A549 (cell line): ENCODE results near the gene ESYT1. TPM values are rescaled to one million over a fixed set of nuclear protein-coding genes. Genes with fewer than 3 reads are reported as not detected.

ENCODE experiments used
- ATAC-seq, 2 experiments: fragments of 200-7000 bp in 1 of 2; fragments of >200 bp in 1 of 2; cut with Nextera tagmentation in 1 of 2; cut with Tn5 transposase in 1 of 2; 3 replicates each; pipeline versions ENCODE4 v1.8.0 to v1.9.1; 2018 to 2020; ENCODE audit warnings: mild to moderate bottlenecking in 1 of 2, moderate library complexity in 1 of 2
- CTCF ChIA-PET: fragments of 300-600 bp; sonication (Branson Sonifier 250); formaldehyde crosslinking; extraction: SDS; loops from one replicate; lab custom pipeline; 2021; ENCODE audit warnings: antibody characterized with exemption, inconsistent platforms; lab: Yijun Ruan, JAX
- POLR2A ChIA-PET: fragments of 350-600 bp; formaldehyde crosslinking; extraction: SDS; loops from one replicate; lab custom pipeline; 2021; ENCODE audit warnings: antibody characterized with exemption, inconsistent platforms; lab: Yijun Ruan, JAX
- DNase-seq, 2 experiments: peaks; one replicate each; pipeline versions ENCODE4 v3.0.0 to v3.0.0-alpha.2; 2011 to 2016; ENCODE audit warnings: low read depth in 1 of 2, low spot score in 1 of 2
- FAIRE-seq: peaks from 2 replicates; lab custom pipeline; 2011; peaks lifted over from hg19 to GRCh38; lab: Jason Lieb, UNC
- H3K27ac ChIP-seq, 2 experiments: fragments of >200 bp; sonication (Bioruptor Twin); formaldehyde crosslinking; 3 replicates each; pipeline ENCODE4 v1.5.1; 2016 to 2017
- H3K4me1 ChIP-seq: fragments of >200 bp; sonication (Bioruptor Twin); formaldehyde crosslinking; 3 replicates; pipeline ENCODE4 v1.6.1; 2016
- H3K4me2 ChIP-seq: fragments of >200 bp; sonication (Bioruptor Twin); formaldehyde crosslinking; 3 replicates; pipeline ENCODE4 v1.6.1; 2016
- H3K4me3 ChIP-seq: fragments of >200 bp; sonication (Bioruptor Twin); formaldehyde crosslinking; 3 replicates; pipeline ENCODE4 v1.5.1; 2016
- H3K9me3 ChIP-seq: fragments of >200 bp; sonication (Bioruptor Twin); formaldehyde crosslinking; 3 replicates; pipeline ENCODE4 v1.6.1; 2016
- BHLHE40 ChIP-seq: IDR thresholded peaks from 2 replicates; pipeline ENCODE4 v1.6.1; 2012; ENCODE audit warnings: low read depth, low read length, inconsistent platforms
- CEBPB ChIP-seq, 2 experiments: fragments of >200 bp in 1 of 2; sonication (Bioruptor Twin) in 1 of 2; formaldehyde crosslinking in 1 of 2; IDR thresholded peaks; 2 replicates each; pipeline ENCODE4 v1.6.1; 2012 to 2016
- CTCF ChIP-seq: fragments of >200 bp; sonication (Bioruptor Twin); formaldehyde crosslinking; IDR thresholded peaks from 3 replicates; pipeline ENCODE4 v1.5.1; 2016
- EHMT2 ChIP-seq: fragments of 200-600 bp; sonication (generic); IDR thresholded peaks from 2 replicates; pipeline ENCODE4 v1.6.1; 2016; ENCODE audit warnings: antibody characterized with exemption, low read depth, mild to moderate bottlenecking, moderate library complexity
- ESRRA ChIP-seq: fragments of 150-350 bp; IDR thresholded peaks from 2 replicates; pipeline ENCODE4 v1.6.1; 2014; ENCODE audit warnings: mild to moderate bottlenecking, low read length, borderline replicate concordance
- FOXS1 ChIP-seq: fragments of 250-450 bp; sonication (Bioruptor Pico); IDR thresholded peaks from 2 replicates; pipeline ENCODE4 v1.5.0; 2020; ENCODE audit warnings: mild to moderate bottlenecking, moderate library complexity
- HEYL ChIP-seq: fragments of 250-450 bp; sonication (Bioruptor Pico); IDR thresholded peaks from 2 replicates; pipeline ENCODE4 v1.8.0; 2021; ENCODE audit warnings: mild to moderate bottlenecking, moderate library complexity
- HMGXB4 ChIP-seq: fragments of 250-450 bp; sonication (Bioruptor Pico); IDR thresholded peaks from 2 replicates; pipeline ENCODE4 v1.5.0; 2021; ENCODE audit warnings: mild to moderate bottlenecking, moderate library complexity, borderline replicate concordance
- JUNB ChIP-seq: fragments of >200 bp; sonication (Bioruptor Twin); formaldehyde crosslinking; IDR thresholded peaks from 2 replicates; pipeline ENCODE4 v1.6.1; 2016
- KDM1A ChIP-seq: fragments of 200-600 bp; sonication (generic); IDR thresholded peaks from 2 replicates; pipeline ENCODE4 v1.6.1; 2016; ENCODE audit warnings: low read depth, mild to moderate bottlenecking
- MAFK ChIP-seq: fragments of 450-650 bp; IDR thresholded peaks from 2 replicates; pipeline ENCODE4 v1.6.1; 2014; ENCODE audit not compliant: partially characterized antibody
- MAX ChIP-seq: IDR thresholded peaks from 2 replicates; pipeline ENCODE4 v1.6.1; 2012
- MAZ ChIP-seq: fragments of 150-350 bp; IDR thresholded peaks from 2 replicates; pipeline ENCODE4 v1.6.1; 2014; ENCODE audit warnings: antibody characterized with exemption, low read depth, low read length, borderline replicate concordance
- MYC ChIP-seq: IDR thresholded peaks from 2 replicates; pipeline ENCODE4 v1.6.1; 2012; ENCODE audit warnings: mild to moderate bottlenecking, inconsistent platforms, low read length, improper control_type of control experiment, borderline replicate concordance
- POLR2A ChIP-seq: IDR thresholded peaks from 2 replicates; pipeline ENCODE4 v1.6.1; 2012; ENCODE audit warnings: mild to moderate bottlenecking, low read length
- POLR2AphosphoS2 ChIP-seq: conservative IDR thresholded peaks from 2 replicates; pipeline ENCODE4 v1.6.1; 2012; ENCODE audit warnings: low read length, improper control_type of control experiment, inconsistent platforms
- RARB ChIP-seq: fragments of 250-450 bp; sonication (Bioruptor Pico); IDR thresholded peaks from 2 replicates; pipeline ENCODE4 v1.8.0; 2021; ENCODE audit warnings: mild to moderate bottlenecking, moderate library complexity
- SMC3 ChIP-seq: fragments of >200 bp; sonication (Bioruptor Twin); formaldehyde crosslinking; IDR thresholded peaks from 3 replicates; pipeline ENCODE4 v1.6.1; 2018; ENCODE audit warnings: inconsistent platforms
- ZFP36 ChIP-seq: fragments of 450-650 bp; IDR thresholded peaks from 2 replicates; pipeline ENCODE4 v1.6.1; 2014; ENCODE audit warnings: borderline replicate concordance; ENCODE audit not compliant: partially characterized antibody
- ZNF302 ChIP-seq: fragments of 250-450 bp; sonication (Bioruptor Pico); IDR thresholded peaks from 2 replicates; pipeline ENCODE4 v1.9.0; 2021; ENCODE audit warnings: inconsistent platforms, mild to moderate bottlenecking, moderate library complexity
- ZSCAN20 ChIP-seq: fragments of 250-450 bp; sonication (Bioruptor Pico); IDR thresholded peaks from 2 replicates; pipeline ENCODE4 v1.8.0; 2022; ENCODE audit warnings: mild to moderate bottlenecking, moderate library complexity
- WGBS: methylation state at CpG from one replicate; pipeline ENCODE4 v1.1.6; 2017; ENCODE audit errors: missing lambda C conversion rate; 5-methylcytosine and 5-hydroxymethylcytosine counted together
- polyA plus RNA-seq, 4 experiments: library from polyadenylated mRNA; depleted of rRNA in 3 of 4; stranded (reverse); fragments of >200 nt; fragmentation: RNase III in 1 of 4; extraction: RNeasy Plus Mini Kit Qiagen cat#74134 plus additional on column Dnase treatment in 1 of 4; gene quantifications; 2 replicates in 3 of 4; 3 replicates in 1 of 4; pipeline ENCODE4 v1.2.3, GENCODE V29; 2011 to 2017
- TF ChIP-seq, protein P1 (sequence below): IDR thresholded peaks from 2 replicates; pipeline ENCODE4 v1.6.1; 2012; ENCODE audit warnings: low read depth, borderline replicate concordance
- TF ChIP-seq, protein P2 (sequence below): fragments of 200-600 bp; sonication (generic); IDR thresholded peaks from 2 replicates; pipeline ENCODE4 v1.6.1; 2016; ENCODE audit warnings: antibody characterized with exemption, mild to moderate bottlenecking, moderate library complexity

ESYT1 gene
- polyA plus RNA-seq, 2 of the 4 experiments (the other 2 are of a cell fraction): 54.2 to 72.4 TPM

DNA sequence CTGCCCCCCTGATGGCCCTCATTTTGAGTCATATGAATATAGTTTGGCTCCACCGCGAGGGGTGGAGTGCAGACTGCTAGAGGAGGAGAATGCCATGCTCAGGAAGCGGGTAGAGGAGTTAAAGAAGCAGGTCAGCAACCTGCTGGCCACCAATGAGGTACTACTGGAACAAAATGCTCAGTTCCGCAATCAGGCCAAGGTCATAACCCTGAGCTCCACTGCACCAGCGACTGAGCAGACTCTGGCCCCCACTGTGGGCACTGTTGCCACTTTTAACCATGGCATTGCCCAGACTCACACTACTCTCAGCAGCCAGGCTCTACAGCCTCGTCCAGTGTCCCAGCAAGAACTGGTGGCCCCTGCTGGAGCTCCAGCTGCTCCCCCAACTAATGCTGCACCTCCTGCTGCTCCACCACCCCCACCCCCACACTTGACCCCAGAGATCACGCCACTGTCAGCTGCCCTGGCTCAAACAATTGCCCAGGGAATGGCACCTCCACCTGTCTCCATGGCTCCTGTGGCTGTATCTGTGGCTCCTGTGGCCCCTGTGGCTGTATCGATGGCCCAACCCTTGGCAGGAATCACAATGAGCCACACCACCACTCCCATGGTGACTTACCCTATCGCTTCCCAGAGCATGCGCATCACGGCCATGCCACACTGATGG lies 6.7 kb upstream of the ESYT1 start:
- Histone ChIP-seq H3K9me3 (no peaks in the 10 kb centered on the region), H3K4me1 (peaks cover 21% of the 10 kb centered on the region), H3K4me3 (no peak overlapping the region), H3K27ac (no peak overlapping the region), H3K4me2 (no peak overlapping the region)
- no peak for FAIRE-seq
- ATAC-seq: no peak
- WGBS: 90% methylated on average over 11 of the region's 11 CpGs
- DNase-seq: no peak
- ChIA-PET CTCF (interaction anchor here (1.0 to 15.7 kb wide), 9 partner anchors 15 to 137 kb away, joined by 3 to 204 read pairs (median 4); partner anchors contain the start of genes ANKRD52, ERBB3, PA2G4 and RNF41), POLR2A (interaction anchor here (4.2 kb wide), 1 partner anchor 68 kb away, joined by 36 read pairs; the partner anchor contains the start of gene SMARCC2)
- TF ChIP-seq CEBPB (IDR thresholded peaks at IDR 0.05) (no peak), ZNF302 (CRISPR knock-in tag) (no peak), POLR2A (no peak), MAX (no peak), POLR2AphosphoS2 (no peak), MYC (no peak), MAZ (no peak), EHMT2 (no peak), JUNB (no peak), FOXS1 (CRISPR knock-in tag) (no peak), SMC3 (no peak), HEYL (CRISPR knock-in tag) (no peak), ZFP36 (no peak), CTCF (no peak), ESRRA (no peak), ZSCAN20 (CRISPR knock-in tag) (no peak)
- TF ChIP-seq, protein P1, sequence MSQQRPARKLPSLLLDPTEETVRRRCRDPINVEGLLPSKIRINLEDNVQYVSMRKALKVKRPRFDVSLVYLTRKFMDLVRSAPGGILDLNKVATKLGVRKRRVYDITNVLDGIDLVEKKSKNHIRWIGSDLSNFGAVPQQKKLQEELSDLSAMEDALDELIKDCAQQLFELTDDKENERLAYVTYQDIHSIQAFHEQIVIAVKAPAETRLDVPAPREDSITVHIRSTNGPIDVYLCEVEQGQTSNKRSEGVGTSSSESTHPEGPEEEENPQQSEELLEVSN: no peak
- TF ChIP-seq, protein P2, sequence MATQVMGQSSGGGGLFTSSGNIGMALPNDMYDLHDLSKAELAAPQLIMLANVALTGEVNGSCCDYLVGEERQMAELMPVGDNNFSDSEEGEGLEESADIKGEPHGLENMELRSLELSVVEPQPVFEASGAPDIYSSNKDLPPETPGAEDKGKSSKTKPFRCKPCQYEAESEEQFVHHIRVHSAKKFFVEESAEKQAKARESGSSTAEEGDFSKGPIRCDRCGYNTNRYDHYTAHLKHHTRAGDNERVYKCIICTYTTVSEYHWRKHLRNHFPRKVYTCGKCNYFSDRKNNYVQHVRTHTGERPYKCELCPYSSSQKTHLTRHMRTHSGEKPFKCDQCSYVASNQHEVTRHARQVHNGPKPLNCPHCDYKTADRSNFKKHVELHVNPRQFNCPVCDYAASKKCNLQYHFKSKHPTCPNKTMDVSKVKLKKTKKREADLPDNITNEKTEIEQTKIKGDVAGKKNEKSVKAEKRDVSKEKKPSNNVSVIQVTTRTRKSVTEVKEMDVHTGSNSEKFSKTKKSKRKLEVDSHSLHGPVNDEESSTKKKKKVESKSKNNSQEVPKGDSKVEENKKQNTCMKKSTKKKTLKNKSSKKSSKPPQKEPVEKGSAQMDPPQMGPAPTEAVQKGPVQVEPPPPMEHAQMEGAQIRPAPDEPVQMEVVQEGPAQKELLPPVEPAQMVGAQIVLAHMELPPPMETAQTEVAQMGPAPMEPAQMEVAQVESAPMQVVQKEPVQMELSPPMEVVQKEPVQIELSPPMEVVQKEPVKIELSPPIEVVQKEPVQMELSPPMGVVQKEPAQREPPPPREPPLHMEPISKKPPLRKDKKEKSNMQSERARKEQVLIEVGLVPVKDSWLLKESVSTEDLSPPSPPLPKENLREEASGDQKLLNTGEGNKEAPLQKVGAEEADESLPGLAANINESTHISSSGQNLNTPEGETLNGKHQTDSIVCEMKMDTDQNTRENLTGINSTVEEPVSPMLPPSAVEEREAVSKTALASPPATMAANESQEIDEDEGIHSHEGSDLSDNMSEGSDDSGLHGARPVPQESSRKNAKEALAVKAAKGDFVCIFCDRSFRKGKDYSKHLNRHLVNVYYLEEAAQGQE: no peak

DNA sequence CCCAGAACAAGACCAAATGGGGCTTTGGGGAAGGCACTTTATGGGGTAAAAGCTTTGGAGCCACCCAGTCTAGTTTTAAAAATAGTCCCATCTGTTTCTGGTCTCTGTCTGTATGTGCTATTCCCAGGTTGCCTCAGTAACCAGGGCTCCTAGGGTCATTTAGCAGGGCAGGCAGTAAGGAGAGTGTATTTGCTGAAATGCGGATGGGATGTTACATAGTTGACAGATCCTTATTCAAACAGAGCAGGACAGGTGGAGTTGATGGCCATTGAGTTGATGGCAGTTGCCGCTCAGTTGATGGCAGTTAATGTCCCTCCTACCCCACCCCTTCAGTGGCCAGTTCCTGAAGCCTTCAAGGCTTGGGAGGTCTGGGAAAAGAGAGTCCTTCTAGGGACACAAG lies 5.4 kb upstream of the ESYT1 start:
- FAIRE-seq (no peak), ATAC-seq (no peak), DNase-seq (no peak)
- ChIA-PET CTCF (interaction anchor here (15.7 kb wide), 1 partner anchor 67 kb away, joined by 204 read pairs; the partner anchor contains the start of gene SMARCC2), POLR2A (interaction anchor here (0.6 kb wide), 1 partner anchor 39 kb away, joined by 4 read pairs; no protein-coding TSS in a partner anchor)
- 89% methylated on average over 2 of the region's 2 CpGs for WGBS
- Histone ChIP-seq H3K4me3 (no peak overlapping the region), H3K4me1 (peaks cover 33% of the 10 kb centered on the region), H3K27ac (no peak overlapping the region), H3K4me2 (no peak overlapping the region), H3K9me3 (no peaks in the 10 kb centered on the region)
- TF ChIP-seq KDM1A (no peak), RARB (CRISPR knock-in tag) (no peak), HMGXB4 (CRISPR knock-in tag) (no peak), BHLHE40 (no peak), MAFK (no peak)
- TF ChIP-seq, protein P2: no peak
